Sigmoid colon (tissue), 4 donors: Measurements from ENCODE around the gene GPR17.

Source experiments
- CTCF ChIP-seq, 4 experiments: fragments of 450-650 bp in 3 of 4; fragments of 200-600 bp in 1 of 4; IDR thresholded peaks; one replicate each; pipeline ENCODE4 v1.5.1; 2016 to 2019; ENCODE audit warnings: antibody characterized with exemption in 4 of 4, mild to moderate bottlenecking in 3 of 4, moderate library complexity in 2 of 4
- POLR2A ChIP-seq, 2 donors: fragments of 450-650 bp; IDR thresholded peaks; one replicate each; pipeline ENCODE4 v1.6.1; 2016; ENCODE audit warnings: antibody characterized with exemption in 2 of 2, mild to moderate bottlenecking in 2 of 2, moderate library complexity in 2 of 2
- POLR2AphosphoS5 ChIP-seq, 4 donors: sonication (generic); formaldehyde crosslinking; IDR thresholded peaks; one replicate each; pipeline ENCODE4 v1.6.1; 2017; ENCODE audit warnings: antibody characterized with exemption in 4 of 4

GRCh38 chr2:127598711-127599110, 47.2 kb upstream of the GPR17 start:
- no peak for TF ChIP-seq POLR2A (IDR thresholded peaks at IDR 0.05)
- TF ChIP-seq CTCF (IDR thresholded peaks at IDR 0.05): no peak
- TF ChIP-seq POLR2AphosphoS5 (IDR thresholded peaks at IDR 0.05): no peak
